Uterus (tissue), 2 donors: Measurements from ENCODE around the gene TALDO1.

Source experiments
- POLR2A ChIP-seq, 2 donors: fragments of 450-650 bp; IDR thresholded peaks; one replicate each; pipeline ENCODE4 v1.6.1; 2016; ENCODE audit warnings: antibody characterized with exemption in 2 of 2, mild to moderate bottlenecking in 1 of 2, moderate library complexity in 1 of 2
- TF ChIP-seq, protein P1 (sequence below), 4 experiments: fragments of 200-600 bp in 2 of 4; fragments of 450-650 bp in 2 of 4; sonication (generic) in 2 of 4; IDR thresholded peaks; one replicate each; pipeline ENCODE4 v1.5.1; 2016 to 2019; ENCODE audit warnings: antibody characterized with exemption in 4 of 4, mild to moderate bottlenecking in 2 of 4, moderate library complexity in 1 of 4

DNA sequence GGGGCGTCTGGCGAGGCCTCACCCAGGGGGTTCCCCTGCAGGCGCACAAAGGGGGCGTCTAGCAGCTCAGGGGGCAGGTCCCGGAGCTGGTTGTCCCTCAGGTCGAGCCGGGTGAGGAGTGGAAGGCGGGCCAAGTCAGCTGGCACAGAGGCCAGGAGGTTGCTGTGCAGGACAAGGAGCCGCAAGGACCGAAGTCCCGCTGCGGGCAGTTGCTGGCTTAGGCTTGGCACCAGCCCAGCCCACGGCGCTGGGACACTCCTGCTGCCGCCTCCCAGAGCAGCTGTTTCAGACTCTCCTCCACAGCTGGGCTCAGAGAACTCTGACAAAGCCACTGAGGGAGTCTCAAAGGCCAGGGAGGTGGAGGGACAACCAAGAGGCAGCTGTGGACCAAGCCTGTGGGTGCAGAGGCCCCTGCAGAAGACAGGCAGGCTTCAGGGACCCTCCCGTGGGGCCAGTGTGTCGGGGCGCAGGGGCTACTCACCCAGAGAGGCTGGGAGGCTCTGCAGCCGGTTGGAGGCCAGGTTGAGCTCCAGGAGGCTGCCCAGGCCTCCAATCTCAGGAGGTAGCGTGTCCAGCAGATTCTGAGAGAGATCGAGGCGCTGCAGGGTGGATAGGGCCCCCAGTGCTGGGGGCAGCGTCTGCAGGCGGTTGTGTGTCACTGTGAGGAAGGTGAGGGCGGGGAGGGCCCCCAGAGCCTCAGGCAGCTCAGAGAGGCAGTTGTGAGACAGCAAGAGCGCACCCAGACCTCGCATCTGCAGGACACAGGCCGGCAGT, 55.6 kb downstream of the TALDO1 start:
- TF ChIP-seq, protein P1, sequence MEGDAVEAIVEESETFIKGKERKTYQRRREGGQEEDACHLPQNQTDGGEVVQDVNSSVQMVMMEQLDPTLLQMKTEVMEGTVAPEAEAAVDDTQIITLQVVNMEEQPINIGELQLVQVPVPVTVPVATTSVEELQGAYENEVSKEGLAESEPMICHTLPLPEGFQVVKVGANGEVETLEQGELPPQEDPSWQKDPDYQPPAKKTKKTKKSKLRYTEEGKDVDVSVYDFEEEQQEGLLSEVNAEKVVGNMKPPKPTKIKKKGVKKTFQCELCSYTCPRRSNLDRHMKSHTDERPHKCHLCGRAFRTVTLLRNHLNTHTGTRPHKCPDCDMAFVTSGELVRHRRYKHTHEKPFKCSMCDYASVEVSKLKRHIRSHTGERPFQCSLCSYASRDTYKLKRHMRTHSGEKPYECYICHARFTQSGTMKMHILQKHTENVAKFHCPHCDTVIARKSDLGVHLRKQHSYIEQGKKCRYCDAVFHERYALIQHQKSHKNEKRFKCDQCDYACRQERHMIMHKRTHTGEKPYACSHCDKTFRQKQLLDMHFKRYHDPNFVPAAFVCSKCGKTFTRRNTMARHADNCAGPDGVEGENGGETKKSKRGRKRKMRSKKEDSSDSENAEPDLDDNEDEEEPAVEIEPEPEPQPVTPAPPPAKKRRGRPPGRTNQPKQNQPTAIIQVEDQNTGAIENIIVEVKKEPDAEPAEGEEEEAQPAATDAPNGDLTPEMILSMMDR (IDR thresholded peaks at IDR 0.05) = no peak
- TF ChIP-seq POLR2A (IDR thresholded peaks at IDR 0.05) = no peak
